Measurements from ENCODE around the gene ST8SIA5.

ST8SIA5 gene

DNA sequence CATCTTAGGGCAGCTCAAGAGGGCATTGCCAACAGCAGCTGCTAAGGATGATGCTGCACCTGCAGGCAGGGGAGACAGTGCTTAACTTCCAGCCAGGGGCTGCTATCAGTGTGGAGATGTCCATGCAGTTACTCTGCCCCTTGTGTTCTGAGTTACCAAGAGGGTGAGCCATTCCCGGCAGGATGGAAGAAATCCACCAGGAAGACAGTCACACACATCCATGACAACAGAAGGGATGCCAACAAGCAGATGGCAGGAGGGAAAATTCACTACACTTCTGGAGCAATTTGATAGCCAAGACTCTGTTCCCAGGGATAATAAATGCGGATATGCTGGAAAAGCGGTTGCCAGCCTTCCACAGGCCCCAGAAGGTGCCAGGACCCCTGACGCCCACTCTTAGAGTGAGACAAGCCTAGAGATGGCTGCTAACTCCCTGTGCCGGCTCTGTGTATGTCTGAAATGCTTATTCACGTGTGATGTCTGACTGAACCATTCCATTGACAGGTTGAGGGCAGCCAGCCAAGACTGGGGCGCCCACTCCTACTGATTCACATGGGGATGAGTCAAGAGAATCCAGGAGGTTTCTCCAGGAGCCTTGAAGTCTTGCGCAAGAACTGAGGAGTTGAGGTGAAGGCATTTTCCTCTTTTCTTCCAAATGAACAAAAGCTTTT lies 124.3 kb downstream of the ST8SIA5 start:
- in situ Hi-C loops (cut with HindIII; ENCODE audit: low sequenced_read_pairs) = no loop called here

DNA sequence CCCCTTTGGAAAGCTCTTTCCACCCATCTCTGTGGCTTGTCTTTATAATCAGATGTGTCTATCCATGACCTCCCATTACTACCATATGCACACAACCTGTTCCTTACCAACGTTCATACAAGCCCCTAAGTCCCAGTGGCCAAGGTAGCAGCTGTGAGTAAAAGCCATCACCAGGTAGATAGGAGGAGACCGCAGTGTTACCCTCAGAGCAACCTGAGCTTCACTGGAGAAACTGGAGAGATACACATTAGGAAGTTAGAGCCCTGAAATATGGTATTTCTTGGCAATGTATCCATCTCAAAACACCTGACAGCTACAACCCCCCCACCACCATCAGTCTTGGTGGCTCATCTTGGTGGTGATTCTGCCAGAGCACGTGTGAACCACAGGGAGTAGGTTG lies 125.9 kb downstream of the ST8SIA5 start:
- in situ Hi-C loops (cut with HindIII; ENCODE audit: low sequenced_read_pairs) = no loop called here

DNA sequence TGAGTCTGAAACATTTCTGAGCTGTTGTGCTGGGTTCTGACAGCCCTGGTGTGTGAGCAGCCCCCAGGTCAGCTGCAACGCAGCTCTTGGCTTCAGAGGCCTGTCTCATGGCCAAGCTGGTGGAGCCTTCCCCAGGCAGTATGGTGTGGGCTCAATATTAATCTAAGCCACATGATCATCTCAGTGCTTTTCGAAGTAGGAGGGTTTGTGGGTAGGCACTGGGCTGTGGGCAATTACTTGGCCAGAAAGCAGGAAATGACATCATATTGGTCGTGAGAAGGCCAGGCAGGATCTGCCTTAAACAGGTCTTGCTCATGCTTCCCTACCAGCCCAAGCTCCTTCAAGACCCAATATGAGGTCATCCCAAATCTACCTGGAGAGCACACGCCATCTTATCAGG lies 126.7 kb downstream of the ST8SIA5 start:
- in situ Hi-C loops (cut with HindIII; ENCODE audit: low sequenced_read_pairs) = no loop called here

DNA sequence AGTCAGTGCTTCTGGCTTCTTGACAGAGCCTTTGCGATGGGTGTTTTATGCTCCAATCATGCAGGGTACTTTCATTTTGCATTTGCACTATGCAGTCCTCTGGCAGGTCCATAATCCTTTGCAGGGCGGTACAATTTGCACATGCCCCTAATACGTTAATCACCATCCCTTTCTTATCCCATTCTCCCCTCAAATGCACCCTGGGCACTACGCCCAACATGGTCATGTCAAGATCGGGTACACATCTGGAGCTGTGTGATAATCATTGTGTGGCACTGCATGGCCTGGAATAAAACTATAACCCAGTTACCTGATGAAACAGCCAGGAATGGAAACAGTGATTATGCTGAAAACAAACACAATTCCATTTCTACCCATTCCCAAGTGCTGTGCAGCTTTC lies 127.5 kb downstream of the ST8SIA5 start:
- in situ Hi-C loops (cut with HindIII; ENCODE audit: low sequenced_read_pairs) = no loop called here

DNA sequence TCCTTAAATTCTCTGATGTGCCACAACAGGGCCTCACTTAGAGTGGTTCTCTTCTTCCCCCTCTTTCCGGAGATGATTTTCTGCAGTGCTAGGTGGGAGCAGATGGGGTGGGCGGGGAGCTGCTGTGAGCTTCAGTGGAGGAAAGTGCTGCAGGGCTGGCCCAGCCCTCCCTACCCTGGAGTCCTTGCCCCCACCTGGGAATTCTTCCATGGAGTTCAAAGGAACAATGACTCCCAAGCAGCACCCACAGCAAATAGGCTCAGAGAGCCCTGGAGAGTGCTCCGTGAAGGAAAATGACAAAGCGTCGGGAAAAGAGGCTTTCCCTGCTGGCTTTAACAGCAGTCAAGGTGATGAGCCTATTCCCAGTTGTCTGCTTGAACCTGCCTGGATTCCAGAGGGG lies 128.6 kb downstream of the ST8SIA5 start:
- in situ Hi-C loops (cut with HindIII; ENCODE audit: low sequenced_read_pairs) = no loop called here

DNA sequence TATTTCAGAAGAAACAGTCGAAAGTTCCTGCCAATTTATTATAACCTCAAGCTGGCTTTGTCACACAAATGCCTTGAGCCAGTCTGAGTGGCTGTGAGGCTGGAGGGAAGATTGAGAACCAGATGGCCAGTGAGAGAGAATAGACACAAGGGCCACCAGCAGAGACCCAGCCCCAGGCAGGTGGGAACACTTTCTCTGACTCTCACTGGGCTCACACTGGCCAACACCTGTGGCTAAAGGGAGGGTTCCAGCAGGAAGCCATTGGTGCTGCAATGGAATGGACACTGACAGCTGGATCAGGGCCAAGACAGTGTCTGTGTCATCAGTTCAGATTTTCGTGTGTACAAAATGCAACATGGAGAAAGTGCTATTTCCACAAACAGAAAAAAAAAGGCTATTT lies 129.7 kb downstream of the ST8SIA5 start:
- in situ Hi-C loops (cut with HindIII; ENCODE audit: low sequenced_read_pairs) = no loop called here

DNA sequence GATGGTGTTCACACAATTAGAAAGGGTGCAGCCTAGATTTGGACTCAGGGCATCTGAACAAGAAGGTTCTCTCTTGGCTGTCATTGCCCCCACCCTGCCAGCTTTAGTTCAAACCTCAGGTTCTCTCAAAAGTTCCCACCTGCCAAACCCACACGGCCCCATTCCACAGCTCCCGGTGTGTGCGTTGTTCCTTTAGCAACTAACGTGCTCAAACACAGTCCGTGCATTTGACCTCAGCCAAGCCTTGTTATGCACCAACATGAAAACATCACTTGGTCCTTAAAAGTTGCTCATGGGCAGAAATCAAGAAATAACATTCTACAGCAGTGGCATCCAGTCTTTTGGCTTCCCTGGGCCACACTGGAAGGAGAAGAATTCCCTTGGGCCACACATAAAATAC lies 131.8 kb downstream of the ST8SIA5 start:
- in situ Hi-C loops (cut with HindIII; ENCODE audit: low sequenced_read_pairs) = no loop called here

DNA sequence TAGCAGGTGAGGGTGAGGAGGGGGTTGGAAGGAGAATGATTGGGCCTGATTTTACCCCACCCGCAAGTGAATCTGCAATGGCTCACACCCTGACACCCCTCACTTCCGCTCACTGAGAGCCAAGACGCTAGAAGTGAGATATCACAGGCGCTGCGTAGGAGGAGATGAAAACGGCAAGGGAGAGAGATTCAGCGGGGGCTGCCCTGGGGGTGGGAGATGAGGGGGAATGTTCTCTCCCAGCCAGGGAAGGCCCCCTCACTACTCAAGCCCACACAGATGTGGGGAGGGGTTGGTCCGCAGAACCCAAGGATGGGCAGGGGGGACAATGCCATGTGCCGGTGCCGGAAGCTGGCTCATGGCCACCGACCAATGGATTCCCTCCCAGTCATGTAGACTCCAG lies 132.7 kb downstream of the ST8SIA5 start:
- in situ Hi-C loops (cut with HindIII; ENCODE audit: low sequenced_read_pairs) = no loop called here

DNA sequence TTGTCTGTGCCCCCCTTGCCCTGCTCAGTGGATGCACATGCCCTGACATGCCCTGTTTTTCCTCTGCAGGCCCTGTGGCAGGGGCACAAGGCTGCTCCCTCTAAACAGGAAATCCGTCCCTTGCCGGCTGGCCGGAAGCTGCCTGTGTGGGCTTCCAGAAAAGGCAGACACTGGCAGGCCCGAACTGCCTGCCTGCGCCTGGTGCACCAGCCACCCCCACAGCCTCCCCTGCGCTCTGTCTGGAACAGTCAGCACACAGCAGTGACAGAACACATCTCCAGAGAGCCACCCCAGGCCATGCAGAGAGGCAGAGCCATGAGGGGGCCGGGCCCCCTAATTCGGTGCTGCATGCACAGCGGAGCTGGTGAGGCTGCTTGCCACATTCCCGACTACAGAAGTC lies 133.3 kb downstream of the ST8SIA5 start:
- in situ Hi-C loops (cut with HindIII; ENCODE audit: low sequenced_read_pairs) = no loop called here

DNA sequence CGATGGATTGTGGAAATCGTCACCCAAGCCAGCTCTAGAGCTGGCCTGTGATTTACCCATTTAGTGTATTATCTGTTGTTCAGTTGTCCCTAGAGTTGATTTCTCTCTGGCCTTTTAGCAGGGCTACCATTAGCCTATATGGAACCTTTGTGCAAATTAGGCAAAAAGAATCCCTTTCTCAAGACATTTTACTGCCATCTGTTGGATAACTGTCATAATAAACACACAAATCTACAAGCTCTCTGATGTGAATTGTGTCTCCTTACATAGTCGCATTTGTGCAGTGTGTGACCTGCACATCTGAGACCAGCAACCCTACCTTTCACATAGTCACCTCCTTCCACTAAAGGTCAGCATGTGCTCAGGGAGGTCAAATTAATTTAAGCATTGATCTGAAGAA lies 133.9 kb downstream of the ST8SIA5 start:
- in situ Hi-C loops (cut with HindIII; ENCODE audit: low sequenced_read_pairs) = no loop called here

DNA sequence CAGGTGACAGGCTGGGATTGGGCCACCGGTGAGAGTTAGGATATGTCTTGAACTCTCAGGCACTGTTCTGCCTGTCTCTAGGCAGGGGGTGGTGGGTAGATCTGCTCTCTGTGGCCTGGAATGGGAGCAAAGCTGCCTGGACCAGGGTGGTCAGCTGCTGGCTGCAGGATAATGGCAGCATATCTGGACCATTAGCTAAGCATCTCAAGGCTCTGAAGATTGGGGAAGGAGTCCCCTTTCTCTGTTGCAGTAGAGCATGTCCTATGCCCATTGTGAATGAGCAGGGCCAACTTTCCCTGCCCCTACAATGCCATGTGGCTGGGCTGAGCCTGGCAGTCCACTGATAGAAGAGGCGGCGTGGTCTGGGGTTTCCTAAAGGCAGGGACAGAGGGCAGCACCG lies 134.4 kb downstream of the ST8SIA5 start:
- in situ Hi-C loops (cut with HindIII; ENCODE audit: low sequenced_read_pairs) = no loop called here

DNA sequence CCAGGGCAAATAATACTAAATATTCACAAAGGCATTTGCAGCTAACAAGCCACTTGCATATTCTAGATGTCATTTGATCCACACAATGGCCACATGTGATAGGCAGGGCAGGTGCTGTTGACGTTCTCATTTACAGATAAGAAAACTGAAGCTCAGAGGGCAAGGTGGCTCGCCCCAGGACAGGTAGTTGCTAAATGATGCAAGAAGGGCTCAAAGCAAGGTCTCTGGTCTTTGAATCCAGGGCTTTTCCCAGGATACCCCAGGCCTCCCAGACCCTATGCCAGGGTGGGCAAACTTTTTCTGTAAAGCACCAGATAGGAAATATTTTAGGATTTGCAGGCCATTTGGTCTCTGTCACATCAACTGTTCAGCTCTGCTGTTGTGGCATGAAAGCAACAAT lies 135.0 kb downstream of the ST8SIA5 start:
- in situ Hi-C loops (cut with HindIII; ENCODE audit: low sequenced_read_pairs) = no loop called here

DNA sequence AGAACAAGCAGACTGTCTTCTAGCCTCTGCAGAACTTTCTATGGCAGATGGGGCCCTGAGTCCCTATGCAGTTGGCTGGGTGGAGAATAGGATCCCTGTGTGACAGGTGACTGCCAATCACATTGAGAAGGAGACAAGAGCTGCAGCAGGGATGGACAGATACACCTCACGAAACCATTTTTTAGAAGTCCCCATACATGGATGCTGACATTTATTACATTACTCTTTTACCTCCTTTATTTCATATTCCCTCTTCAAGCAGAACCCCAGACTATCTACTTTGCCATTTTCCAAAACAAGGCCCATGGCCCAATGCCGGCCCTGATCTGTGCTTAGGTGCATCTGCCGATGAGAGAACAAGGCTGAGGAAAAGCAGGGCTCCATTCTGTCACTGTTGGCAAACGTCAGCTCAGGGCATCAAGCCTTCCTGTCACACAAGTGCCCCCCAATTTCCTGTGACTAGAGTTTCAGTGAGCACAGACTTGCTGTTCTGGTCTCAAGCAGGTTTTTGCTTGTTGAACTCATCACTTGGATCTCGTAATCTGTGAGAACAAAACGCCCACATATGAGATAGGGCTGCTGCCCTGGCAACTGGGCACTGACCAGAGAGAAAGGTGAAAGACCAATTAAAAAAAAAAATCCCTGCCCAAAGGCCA lies 135.6 kb downstream of the ST8SIA5 start:
- in situ Hi-C loops (cut with HindIII; ENCODE audit: low sequenced_read_pairs) = no loop called here

DNA sequence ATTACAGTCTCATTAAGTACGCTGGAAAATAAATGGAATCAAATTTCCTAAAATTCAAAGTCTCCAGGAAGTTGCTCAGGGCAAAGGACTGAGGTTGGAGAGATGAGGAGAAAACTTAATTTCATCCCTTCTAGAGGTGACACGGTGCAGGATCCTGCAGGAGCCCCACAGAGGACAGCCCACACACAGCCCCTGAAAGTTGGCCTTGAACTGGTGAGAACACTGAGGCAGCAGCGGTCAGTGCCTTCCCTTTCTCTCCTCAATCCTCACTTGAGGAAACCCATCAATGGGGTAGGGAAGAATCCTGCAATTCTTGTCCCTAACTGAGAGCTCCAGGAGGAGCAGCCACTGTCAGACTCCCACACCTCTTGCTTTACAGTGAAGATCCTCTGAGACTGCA lies 137.3 kb downstream of the ST8SIA5 start:
- in situ Hi-C loops (cut with HindIII; ENCODE audit: low sequenced_read_pairs) = no loop called here

All from DLD1 (cell line).